GM12878 (cell line): Measurements from ENCODE around the gene LOXL3. TPM values are rescaled to one million over a fixed set of nuclear protein-coding genes. Genes with fewer than 3 reads are reported as not detected.
A peak's percentile ranks its signal among the peaks of the same experiment; 100 is the strongest.

Experiments used
- ATAC-seq: fragments of 200-7000 bp; cut with Tn5 transposase; 3 replicates; pipeline ENCODE4 v1.9.1; 2020; ENCODE audit warnings: mild to moderate bottlenecking, moderate library complexity
- BruUV-seq: library from RNA; stranded (reverse); fragments of 400-500 nt; replicated peaks from 2 replicates; lab custom pipeline; 2021; lab: Mats Ljungman, UMichigan
- CTCF ChIA-PET: fragments of 300-600 bp; sonication (Branson Sonifier 250); formaldehyde crosslinking; extraction: SDS; loops from one replicate; lab custom pipeline; 2021; ENCODE audit warnings: inconsistent platforms; lab: Yijun Ruan, JAX
- POLR2A ChIA-PET: fragments of 350-600 bp; formaldehyde crosslinking; extraction: SDS; loops from one replicate; lab custom pipeline; 2021; ENCODE audit warnings: inconsistent platforms; lab: Charles Lee
- RAD21 ChIA-PET: fragments of 300-600 bp; sonication (Branson Sonifier 250); formaldehyde crosslinking; loops from one replicate; lab custom pipeline; 2023; ENCODE audit warnings: antibody characterized with exemption; ENCODE audit not compliant: unreplicated experiment; lab: Charles Lee
- SMC1A ChIA-PET: fragments of 300-600 bp; sonication (Branson Sonifier 250); formaldehyde crosslinking; loops from one replicate; lab custom pipeline; 2023; ENCODE audit not compliant: unreplicated experiment, uncharacterized antibody; lab: Charles Lee
- DNase-seq: peaks from one replicate; pipeline ENCODE4 v3.0.0-alpha.2; 2011; ENCODE audit warnings: low read depth, low spot score
- FAIRE-seq: peaks from 3 replicates; lab custom pipeline; 2011; peaks lifted over from hg19 to GRCh38; lab: Jason Lieb, UNC
- H2AFZ ChIP-seq: 2 replicates; pipeline ENCODE4 v1.6.0; 2011; ENCODE audit warnings: low read depth, low read length, control low read depth; ENCODE audit not compliant: control insufficient read depth
- H3K27ac ChIP-seq: 2 replicates; pipeline ENCODE4 v1.5.1; 2011; ENCODE audit warnings: control low read depth; ENCODE audit not compliant: control insufficient read depth, insufficient read depth
- H3K27me3 ChIP-seq, 2 experiments: replicated peaks in 1 of 2; 2 replicates each; pipeline versions ENCODE4 v1.6.0 to v1.6.1; 2011; ENCODE audit warnings: low read length in 1 of 2; ENCODE audit not compliant: control insufficient read depth in 2 of 2, insufficient read depth in 2 of 2
- H3K36me3 ChIP-seq, 2 experiments: 2 replicates each; pipeline ENCODE4 v1.5.1; 2011; ENCODE audit warnings: low read length in 1 of 2; ENCODE audit not compliant: control insufficient read depth in 2 of 2, insufficient read depth in 2 of 2
- H3K4me1 ChIP-seq: 2 replicates; pipeline ENCODE4 v1.6.1; 2011; ENCODE audit warnings: mild to moderate bottlenecking, low read length, moderate library complexity, mixed read lengths; ENCODE audit not compliant: control insufficient read depth, insufficient read depth
- H3K4me2 ChIP-seq: 2 replicates; pipeline ENCODE4 v1.6.0; 2011; ENCODE audit warnings: control low read depth; ENCODE audit not compliant: control insufficient read depth, insufficient read depth
- H3K4me3 ChIP-seq: fragments of 200-600 bp; sonication (generic); 2 replicates; pipeline ENCODE4 v1.5.1; 2016
- H3K79me2 ChIP-seq: 2 replicates; pipeline ENCODE4 v1.6.0; 2011; ENCODE audit warnings: low read length; ENCODE audit not compliant: control insufficient read depth, insufficient read depth
- H3K9ac ChIP-seq: 2 replicates; pipeline ENCODE4 v1.8.0; 2011; ENCODE audit warnings: low read length, control low read depth, mixed read lengths; ENCODE audit not compliant: control insufficient read depth, insufficient read depth
- H3K9me3 ChIP-seq: replicated peaks from 3 replicates; pipeline ENCODE4 v1.5.1; 2011; ENCODE audit warnings: mild to moderate bottlenecking, low read length; ENCODE audit not compliant: control insufficient read depth, insufficient read depth
- H4K20me1 ChIP-seq: 2 replicates; pipeline ENCODE4 v1.6.0; 2011; ENCODE audit not compliant: control insufficient read depth, insufficient read depth
- CEBPB ChIP-seq, 2 experiments: fragments of 150-350 bp in 1 of 2; IDR thresholded peaks; 2 replicates each; pipeline ENCODE4 v1.6.1; 2012 to 2014; ENCODE audit warnings: low read depth in 2 of 2, low read length in 2 of 2, borderline replicate concordance in 1 of 2, inconsistent platforms in 1 of 2
- ETV6 ChIP-seq, 2 experiments: fragments of 450-650 bp in 1 of 2; IDR thresholded peaks in 1 of 2; conservative IDR thresholded peaks in 1 of 2; 2 replicates each; pipeline ENCODE4 v1.6.1; 2014; ENCODE audit warnings: antibody characterized with exemption in 1 of 2, borderline replicate concordance in 1 of 2, low read depth in 1 of 2, mild to moderate bottlenecking in 1 of 2, moderate library complexity in 1 of 2
- HDAC6 ChIP-seq: fragments of 200-600 bp; sonication (generic); IDR thresholded peaks from one replicate; pipeline ENCODE4 v1.8.0; 2017; ENCODE audit warnings: antibody characterized with exemption; ENCODE audit not compliant: unreplicated experiment
- NR2F1 ChIP-seq: fragments of 450-650 bp; conservative IDR thresholded peaks from 2 replicates; pipeline ENCODE4 v1.6.1; 2017; ENCODE audit warnings: mild to moderate bottlenecking
- PAX8 ChIP-seq: fragments of 450-650 bp; IDR thresholded peaks from 2 replicates; pipeline ENCODE4 v1.6.1; 2017; ENCODE audit warnings: mild to moderate bottlenecking, moderate library complexity
- POLR2A ChIP-seq: IDR thresholded peaks from 2 replicates; pipeline ENCODE4 v1.6.1; 2011; ENCODE audit warnings: low read depth, mild to moderate bottlenecking, low read length
- SPI1 ChIP-seq: IDR thresholded peaks from 2 replicates; pipeline ENCODE4 v1.6.1; 2011; ENCODE audit warnings: low read depth, mild to moderate bottlenecking, low read length, moderate library complexity, borderline replicate concordance; ENCODE audit not compliant: insufficient read depth
- SUPT20H ChIP-seq: IDR thresholded peaks from 2 replicates; pipeline ENCODE4 v1.6.1; 2011; ENCODE audit warnings: low read depth, mild to moderate bottlenecking, low read length, moderate library complexity, borderline replicate concordance; ENCODE audit not compliant: control insufficient read depth
- YY1 ChIP-seq: IDR thresholded peaks from 2 replicates; pipeline ENCODE4 v1.6.1; 2011; ENCODE audit warnings: low read depth, mild to moderate bottlenecking, low read length
- WGBS: methylation state at CpG from one replicate; pipeline ENCODE4 v1.1.6; 2016; ENCODE audit warnings: low lambda C conversion rate; ENCODE audit not compliant: insufficient replicate concordance, insufficient coverage; ENCODE audit errors: missing lambda C conversion rate; 5-methylcytosine and 5-hydroxymethylcytosine counted together
- in situ Hi-C: fragments of 300-500 bp; cut with MboI; formaldehyde crosslinking; loops from 9 replicates; pipeline ENCODE4 v1.14.3; 2018; ENCODE audit warnings: mixed read lengths
- intact Hi-C: fragments of 100-400 bp; cut with micrococcal nuclease; formaldehyde crosslinking; loops from one replicate; pipeline ENCODE4 v1.14.2; 2022; ENCODE audit not compliant: unreplicated experiment
- polyA plus RNA-seq, 11 experiments: library from polyadenylated mRNA; depleted of rRNA in 4 of 11; unstranded in 6 of 11; stranded (reverse) in 5 of 11; fragments of >200 nt; fragmentation: Nextera tagmentation in 4 of 11; fragmentation: Illumina TruSeq in 1 of 11; extraction: Ambion mirVana in 4 of 11; extraction: Trizol in 1 of 11; gene quantifications; 1 replicate in 1 of 11; 2 replicates in 10 of 11; pipeline versions ENCODE4 v1.2.1 to v1.2.3, GENCODE V29; 2011 to 2016; ENCODE audit warnings: inconsistent platforms in 2 of 11, missing spikeins in 2 of 11, low read depth in 1 of 11
- total RNA-seq, 4 experiments: library from RNA; depleted of rRNA in 3 of 4; stranded (reverse); fragments of >200 nt in 3 of 4; fragmentation: Illumina TruSeq in 1 of 4; extraction: Trizol in 1 of 4; gene quantifications; 2 replicates each; pipeline versions ENCODE4 v1.2.1 to v1.2.3, GENCODE V29; 2013 to 2021
- TF ChIP-seq, protein P1 (sequence below): fragments of 450-650 bp; formaldehyde crosslinking; IDR thresholded peaks from 2 replicates; pipeline ENCODE4 v1.4.0; 2020; ENCODE audit warnings: mild to moderate bottlenecking, moderate library complexity
- TF ChIP-seq, protein P2 (sequence below): IDR thresholded peaks from 2 replicates; pipeline ENCODE4 v1.6.1; 2011; ENCODE audit warnings: borderline replicate concordance, low read depth, mild to moderate bottlenecking, moderate library complexity, mixed read lengths, low read length; ENCODE audit not compliant: insufficient read depth; ENCODE audit errors: extremely low read length
- TF ChIP-seq, protein P3 (sequence below): fragments of 450-650 bp; IDR thresholded peaks from 2 replicates; pipeline ENCODE4 v1.6.1; 2017; ENCODE audit warnings: mild to moderate bottlenecking
- TF ChIP-seq, protein P4 (sequence below): fragments of 450-650 bp; IDR thresholded peaks from 2 replicates; pipeline ENCODE4 v1.6.1; 2017; ENCODE audit warnings: borderline replicate concordance

The LOXL3 gene
- total and polyA plus RNA-seq, 10 of the 15 experiments (the other 5 are each of a cell fraction or from before 2014, with no cell fraction given), result 6.2 to 40.9 (median 23.3) TPM

DNA sequence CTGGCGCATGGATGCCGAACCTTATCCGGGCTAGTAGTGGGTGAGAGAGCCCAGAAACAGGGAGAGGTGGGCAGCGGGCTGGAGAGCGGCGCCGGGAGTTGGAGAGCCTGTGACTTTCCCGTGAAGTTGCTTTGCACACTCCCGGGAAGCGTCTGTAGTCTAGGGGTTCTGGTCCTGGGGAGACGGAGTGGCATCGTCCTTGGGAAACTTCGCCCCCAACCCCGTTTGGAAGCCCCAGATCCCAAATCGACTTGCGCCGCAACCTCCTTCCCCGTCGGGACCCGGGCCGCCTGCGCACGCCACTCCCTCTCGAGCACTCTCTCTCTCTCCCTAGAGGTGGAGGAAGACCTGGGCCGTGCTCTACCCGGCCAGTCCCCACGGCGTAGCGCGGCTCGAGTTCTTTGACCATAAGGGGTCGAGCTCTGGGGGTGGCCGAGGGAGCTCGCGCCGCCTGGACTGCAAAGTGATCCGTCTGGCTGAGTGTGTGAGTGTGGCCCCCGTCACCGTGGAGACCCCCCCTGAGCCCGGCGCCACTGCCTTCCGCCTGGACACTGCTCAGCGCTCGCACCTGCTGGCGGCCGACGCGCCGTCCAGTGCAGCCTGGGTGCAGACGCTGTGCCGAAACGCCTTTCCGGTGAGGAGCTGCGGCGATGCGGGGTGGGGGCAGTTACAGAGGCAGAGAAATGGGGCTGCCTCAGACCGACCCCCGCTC, 1.2 kb upstream of the LOXL3 start:
- Histone ChIP-seq H3K79me2 (peaks cover 67% of the 10 kb centered on the region), H2AFZ (peak overlapping the region; percentile 81), H4K20me1 (no peaks in the 10 kb centered on the region), H3K9me3 (no peaks in the 10 kb centered on the region; the same call in 2 of the 3 replicates), H3K9ac (peak overlapping the region; percentile 96), H3K27ac (peak overlapping the region; percentile 93), H3K4me2 (peak overlapping the region; percentile 91), H3K36me3 (peaks cover 1 to 11% of the 10 kb centered on the region in 2 experiments; a peak in 2 of 4 replicates), H3K27me3 (no peaks in the 10 kb centered on the region), H3K4me3 (peak overlapping the region; percentile 95), H3K4me1 (peaks cover 27% of the 10 kb centered on the region)
- no peak for DNase-seq
- TSS peak; percentile 73 for BruUV-seq
- FAIRE-seq, result no peak
- in situ Hi-C loops, result no loop called here
- intact Hi-C loops, result loop anchor here (1.0 to 2.0 kb wide), 2 partner anchors 16 to 25 kb away; no protein-coding TSS in a partner anchor
- CTCF ChIA-PET, result interaction anchor here (1.1 to 8.5 kb wide), 6 partner anchors 8 to 31 kb away, joined by 3 to 115 read pairs (median 5); no protein-coding TSS in a partner anchor
- peak; percentile 57 for ATAC-seq
- SMC1A ChIA-PET, result interaction anchor here (0.9 to 4.8 kb wide), 9 partner anchors 11 to 46 kb away, joined by 3 to 42 read pairs (median 4); partner anchors contain the start of genes AUP1 and HTRA2
- WGBS, result under 1% methylated on average over 58 of the region's 58 CpGs
- RAD21 ChIA-PET, result interaction anchor here (0.8 to 6.5 kb wide), 4 partner anchors 15 to 115 kb away, joined by 3 to 96 read pairs (median 4); no protein-coding TSS in a partner anchor
- POLR2A ChIA-PET, result interaction anchor here (0.5 to 17.8 kb wide), 3 partner anchors 15 to 172 kb away, joined by 4 to 441 read pairs (median 4); no protein-coding TSS in a partner anchor
- TF ChIP-seq HDAC6 (no peak), SPI1 (no peak), YY1 (0 out of 2 replicates have a peak, but pooled peaks have one; percentile 51), POLR2A (peak; percentile 60; the same call in 1 of the 2 replicates), ETV6 (conservative IDR thresholded peaks at IDR 0.05 in 1 of 2, IDR thresholded peaks at IDR 0.05 in 1 of 2; ENCODE audit: borderline replicate concordance in 1 of 2, low read depth in 1 of 2) (no peak; a peak in 1 of 4 replicates), CEBPB (IDR thresholded peaks at IDR 0.05; ENCODE audit: borderline replicate concordance in 1 of 2, low read depth in 2 of 2, low read length in 2 of 2) (no peak), PAX8 (no peak), SUPT20H (no peak), NR2F1 (no peak)
- TF ChIP-seq, protein P1, sequence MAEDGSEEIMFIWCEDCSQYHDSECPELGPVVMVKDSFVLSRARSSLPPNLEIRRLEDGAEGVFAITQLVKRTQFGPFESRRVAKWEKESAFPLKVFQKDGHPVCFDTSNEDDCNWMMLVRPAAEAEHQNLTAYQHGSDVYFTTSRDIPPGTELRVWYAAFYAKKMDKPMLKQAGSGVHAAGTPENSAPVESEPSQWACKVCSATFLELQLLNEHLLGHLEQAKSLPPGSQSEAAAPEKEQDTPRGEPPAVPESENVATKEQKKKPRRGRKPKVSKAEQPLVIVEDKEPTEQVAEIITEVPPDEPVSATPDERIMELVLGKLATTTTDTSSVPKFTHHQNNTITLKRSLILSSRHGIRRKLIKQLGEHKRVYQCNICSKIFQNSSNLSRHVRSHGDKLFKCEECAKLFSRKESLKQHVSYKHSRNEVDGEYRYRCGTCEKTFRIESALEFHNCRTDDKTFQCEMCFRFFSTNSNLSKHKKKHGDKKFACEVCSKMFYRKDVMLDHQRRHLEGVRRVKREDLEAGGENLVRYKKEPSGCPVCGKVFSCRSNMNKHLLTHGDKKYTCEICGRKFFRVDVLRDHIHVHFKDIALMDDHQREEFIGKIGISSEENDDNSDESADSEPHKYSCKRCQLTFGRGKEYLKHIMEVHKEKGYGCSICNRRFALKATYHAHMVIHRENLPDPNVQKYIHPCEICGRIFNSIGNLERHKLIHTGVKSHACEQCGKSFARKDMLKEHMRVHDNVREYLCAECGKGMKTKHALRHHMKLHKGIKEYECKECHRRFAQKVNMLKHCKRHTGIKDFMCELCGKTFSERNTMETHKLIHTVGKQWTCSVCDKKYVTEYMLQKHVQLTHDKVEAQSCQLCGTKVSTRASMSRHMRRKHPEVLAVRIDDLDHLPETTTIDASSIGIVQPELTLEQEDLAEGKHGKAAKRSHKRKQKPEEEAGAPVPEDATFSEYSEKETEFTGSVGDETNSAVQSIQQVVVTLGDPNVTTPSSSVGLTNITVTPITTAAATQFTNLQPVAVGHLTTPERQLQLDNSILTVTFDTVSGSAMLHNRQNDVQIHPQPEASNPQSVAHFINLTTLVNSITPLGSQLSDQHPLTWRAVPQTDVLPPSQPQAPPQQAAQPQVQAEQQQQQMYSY (CRISPR knock-in tag), result no peak
- TF ChIP-seq, protein P2, sequence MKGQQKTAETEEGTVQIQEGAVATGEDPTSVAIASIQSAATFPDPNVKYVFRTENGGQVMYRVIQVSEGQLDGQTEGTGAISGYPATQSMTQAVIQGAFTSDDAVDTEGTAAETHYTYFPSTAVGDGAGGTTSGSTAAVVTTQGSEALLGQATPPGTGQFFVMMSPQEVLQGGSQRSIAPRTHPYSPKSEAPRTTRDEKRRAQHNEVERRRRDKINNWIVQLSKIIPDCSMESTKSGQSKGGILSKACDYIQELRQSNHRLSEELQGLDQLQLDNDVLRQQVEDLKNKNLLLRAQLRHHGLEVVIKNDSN, result no peak
- TF ChIP-seq, protein P3, sequence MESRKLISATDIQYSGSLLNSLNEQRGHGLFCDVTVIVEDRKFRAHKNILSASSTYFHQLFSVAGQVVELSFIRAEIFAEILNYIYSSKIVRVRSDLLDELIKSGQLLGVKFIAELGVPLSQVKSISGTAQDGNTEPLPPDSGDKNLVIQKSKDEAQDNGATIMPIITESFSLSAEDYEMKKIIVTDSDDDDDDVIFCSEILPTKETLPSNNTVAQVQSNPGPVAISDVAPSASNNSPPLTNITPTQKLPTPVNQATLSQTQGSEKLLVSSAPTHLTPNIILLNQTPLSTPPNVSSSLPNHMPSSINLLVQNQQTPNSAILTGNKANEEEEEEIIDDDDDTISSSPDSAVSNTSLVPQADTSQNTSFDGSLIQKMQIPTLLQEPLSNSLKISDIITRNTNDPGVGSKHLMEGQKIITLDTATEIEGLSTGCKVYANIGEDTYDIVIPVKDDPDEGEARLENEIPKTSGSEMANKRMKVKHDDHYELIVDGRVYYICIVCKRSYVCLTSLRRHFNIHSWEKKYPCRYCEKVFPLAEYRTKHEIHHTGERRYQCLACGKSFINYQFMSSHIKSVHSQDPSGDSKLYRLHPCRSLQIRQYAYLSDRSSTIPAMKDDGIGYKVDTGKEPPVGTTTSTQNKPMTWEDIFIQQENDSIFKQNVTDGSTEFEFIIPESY, result no peak
- TF ChIP-seq, protein P4, sequence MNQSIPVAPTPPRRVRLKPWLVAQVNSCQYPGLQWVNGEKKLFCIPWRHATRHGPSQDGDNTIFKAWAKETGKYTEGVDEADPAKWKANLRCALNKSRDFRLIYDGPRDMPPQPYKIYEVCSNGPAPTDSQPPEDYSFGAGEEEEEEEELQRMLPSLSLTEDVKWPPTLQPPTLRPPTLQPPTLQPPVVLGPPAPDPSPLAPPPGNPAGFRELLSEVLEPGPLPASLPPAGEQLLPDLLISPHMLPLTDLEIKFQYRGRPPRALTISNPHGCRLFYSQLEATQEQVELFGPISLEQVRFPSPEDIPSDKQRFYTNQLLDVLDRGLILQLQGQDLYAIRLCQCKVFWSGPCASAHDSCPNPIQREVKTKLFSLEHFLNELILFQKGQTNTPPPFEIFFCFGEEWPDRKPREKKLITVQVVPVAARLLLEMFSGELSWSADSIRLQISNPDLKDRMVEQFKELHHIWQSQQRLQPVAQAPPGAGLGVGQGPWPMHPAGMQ, result no peak
